Hematopoietic multipotent progenitor cell (in vitro differentiated cells): Measurements from ENCODE around the gene MAMSTR. TPM values are rescaled to one million over a fixed set of nuclear protein-coding genes. Genes with fewer than 3 reads are reported as not detected.
"Not testable (repeated sequence)": the region's sequence is repeated elsewhere in the genome, so short reads cannot be mapped to it uniquely, and the experiment has no call there.

ENCODE experiments used
- DNase-seq, 3 donors: peaks; one replicate each; pipeline ENCODE4 v3.0.0-alpha.2; 2011 to 2015; ENCODE audit warnings: low read depth in 2 of 3, low spot score in 2 of 3
- total RNA-seq: library from RNA; depleted of rRNA; stranded (reverse); fragments of >200 nt; gene quantifications from one replicate; pipeline ENCODE4 v1.2.3, GENCODE V29; 2012

The MAMSTR gene
- total RNA-seq, 1 donor, result 1.1 TPM

- not testable (repeated sequence) for DNase-seq
Observed at GRCh38 chr19:48693629-48694028, 25.9 kb downstream of the MAMSTR start.

- DNase-seq, result no peak
Observed at GRCh38 chr19:48689449-48689848, 30.1 kb downstream of the MAMSTR start.

- no peak for DNase-seq
Observed at GRCh38 chr19:48687776-48688175, 31.7 kb downstream of the MAMSTR start.

GRCh38 chr19:48686637-48687036, 32.9 kb downstream of the MAMSTR start:
- not testable (repeated sequence) for DNase-seq

GRCh38 chr19:48686088-48686487, 33.4 kb downstream of the MAMSTR start:
- no peak for DNase-seq

- DNase-seq, result no peak
Observed at GRCh38 chr19:48685583-48685982, 33.9 kb downstream of the MAMSTR start.

GRCh38 chr19:48683349-48683748, 36.2 kb downstream of the MAMSTR start:
- DNase-seq, result peak in 2 of 3 donors; percentile 53 to 71

GRCh38 chr19:48681127-48681470, 38.4 kb downstream of the MAMSTR start:
- DNase-seq, result no peak

- no peak for DNase-seq
Observed at GRCh38 chr19:48680436-48681126, 38.9 kb downstream of the MAMSTR start.

GRCh38 chr19:48680006-48680405, 39.5 kb downstream of the MAMSTR start:
- DNase-seq, result not testable (repeated sequence)

GRCh38 chr19:48678201-48678600, 41.3 kb downstream of the MAMSTR start:
- DNase-seq, result no peak

- no peak for DNase-seq
Observed at GRCh38 chr19:48676887-48677286, 42.6 kb downstream of the MAMSTR start.

GRCh38 chr19:48676487-48676886, 43.0 kb downstream of the MAMSTR start:
- DNase-seq, result no peak

GRCh38 chr19:48674921-48675824, 44.4 kb downstream of the MAMSTR start:
- DNase-seq, result peak; percentile 50 to 88 (median 73)

- no peak for DNase-seq
Observed at GRCh38 chr19:48674216-48674809, 45.2 kb downstream of the MAMSTR start.

- DNase-seq, result no peak
Observed at GRCh38 chr19:48673436-48674100, 46.0 kb downstream of the MAMSTR start.

GRCh38 chr19:48672994-48673393, 46.5 kb downstream of the MAMSTR start, which contains the start of gene NTN5:
Gene NTN5, minus strand, starts transcription at chr19:48673017. Its CDS starts 2,031 bp downstream, at chr19:48670986.
- DNase-seq, result no peak

GRCh38 chr19:48671446-48671995, 48.0 kb downstream of the MAMSTR start:
- no peak for DNase-seq

- DNase-seq, result no peak
Observed at GRCh38 chr19:48670699-48671445, 48.7 kb downstream of the MAMSTR start.
